Nephron progenitor cell (in vitro differentiated cells): ENCODE measurements around the gene ADAM17.
A peak's percentile ranks its signal among the peaks of the same experiment; 100 is the strongest.

Experiments used
- DNase-seq: peaks from one replicate; pipeline ENCODE4 v3.0.0; 2021
- H3K27ac Mint-ChIP-seq: 2 replicates; pipeline ENCODE4 v1.8.0; 2021; ENCODE audit warnings: mild to moderate bottlenecking, moderate library complexity, mixed read lengths
- H3K27me3 Mint-ChIP-seq: 2 replicates; pipeline ENCODE4 v1.8.0; 2021; ENCODE audit warnings: mild to moderate bottlenecking, low read depth, mixed read lengths; ENCODE audit not compliant: poor library complexity
- H3K36me3 Mint-ChIP-seq: 2 replicates; pipeline ENCODE4 v1.8.0; 2021; ENCODE audit warnings: low read depth, mixed read lengths
- H3K4me1 Mint-ChIP-seq: 2 replicates; pipeline ENCODE4 v1.8.0; 2021; ENCODE audit warnings: mixed read lengths
- H3K4me3 Mint-ChIP-seq: 2 replicates; pipeline ENCODE4 v1.8.0; 2021; ENCODE audit warnings: mild to moderate bottlenecking, moderate library complexity, mixed read lengths
- H3K9me3 Mint-ChIP-seq: 2 replicates; pipeline ENCODE4 v1.8.0; 2021; ENCODE audit warnings: mild to moderate bottlenecking, moderate library complexity, mixed read lengths
- CTCF ChIP-seq: fragments of 200-600 bp; sonication (generic); IDR thresholded peaks from 2 replicates; pipeline ENCODE4 v1.5.0; 2021; ENCODE audit warnings: antibody characterized with exemption

Gene ADAM17

GRCh38 chr2:9508931-9509330 lies 46.7 kb downstream of the ADAM17 start:
- Mint-ChIP-seq H3K36me3 (peaks cover 67% of the 10 kb centered on the region), H3K9me3 (no peaks in the 10 kb centered on the region), H3K27ac (no peak overlapping the region), H3K4me3 (no peak overlapping the region), H3K4me1 (no peaks in the 10 kb centered on the region), H3K27me3 (peaks cover 4% of the 10 kb centered on the region)
- TF ChIP-seq CTCF: no peak
- DNase-seq: no peak

- no peak for TF ChIP-seq CTCF
- Mint-ChIP-seq H3K9me3 (no peaks in the 10 kb centered on the region), H3K27me3 (no peaks in the 10 kb centered on the region), H3K4me3 (no peak overlapping the region), H3K27ac (peak overlapping the region; percentile 23), H3K4me1 (no peaks in the 10 kb centered on the region), H3K36me3 (peaks cover 84% of the 10 kb centered on the region)
- DNase-seq: no peak
Measured at GRCh38 chr2:9498210-9498609, 57.4 kb downstream of the ADAM17 start.

- TF ChIP-seq CTCF: no peak
- Mint-ChIP-seq H3K27me3 (no peaks in the 10 kb centered on the region), H3K36me3 (peaks cover 83% of the 10 kb centered on the region), H3K4me1 (no peaks in the 10 kb centered on the region), H3K4me3 (no peak overlapping the region), H3K27ac (peak overlapping the region; percentile 50), H3K9me3 (no peaks in the 10 kb centered on the region)
- DNase-seq: no peak
Measured at GRCh38 chr2:9497017-9497416, 58.6 kb downstream of the ADAM17 start.

- H3K27ac Mint-ChIP-seq: no peak overlapping the region
- no peaks in the 10 kb centered on the region for H3K9me3 Mint-ChIP-seq
- no peak for TF ChIP-seq CTCF
- no peak overlapping the region for H3K4me3 Mint-ChIP-seq
- no peaks in the 10 kb centered on the region for H3K4me1 Mint-ChIP-seq
- peaks cover 69% of the 10 kb centered on the region for H3K36me3 Mint-ChIP-seq
- DNase-seq: no peak
- H3K27me3 Mint-ChIP-seq: no peaks in the 10 kb centered on the region
Measured at GRCh38 chr2:9494081-9494480, 61.5 kb downstream of the ADAM17 start.

- Mint-ChIP-seq H3K36me3 (peaks cover 69% of the 10 kb centered on the region), H3K27me3 (no peaks in the 10 kb centered on the region), H3K27ac (no peak overlapping the region), H3K4me1 (no peaks in the 10 kb centered on the region), H3K9me3 (no peaks in the 10 kb centered on the region), H3K4me3 (no peak overlapping the region)
- TF ChIP-seq CTCF: no peak
- no peak for DNase-seq
Measured at GRCh38 chr2:9493478-9493877, 62.2 kb downstream of the ADAM17 start.

GRCh38 chr2:9492927-9493326 lies 62.7 kb downstream of the ADAM17 start:
- no peak overlapping the region for H3K4me3 Mint-ChIP-seq
- H3K9me3 Mint-ChIP-seq: no peaks in the 10 kb centered on the region
- DNase-seq: no peak
- H3K27ac Mint-ChIP-seq: no peak overlapping the region
- no peaks in the 10 kb centered on the region for H3K4me1 Mint-ChIP-seq
- H3K27me3 Mint-ChIP-seq: no peaks in the 10 kb centered on the region
- peaks cover 68% of the 10 kb centered on the region for H3K36me3 Mint-ChIP-seq
- TF ChIP-seq CTCF: no peak
